PC-9 (cell line): Measurements from ENCODE around the gene ENPP6.

ENCODE experiments used
- CTCF ChIP-seq: fragments of 200-600 bp; sonication (generic); conservative IDR thresholded peaks from 2 replicates; pipeline ENCODE4 v1.6.1; 2017; ENCODE audit warnings: mixed run types, antibody characterized with exemption, mild to moderate bottlenecking, moderate library complexity
- EZH2 ChIP-seq: fragments of 200-600 bp; sonication (generic); IDR thresholded peaks from 2 replicates; pipeline ENCODE4 v1.8.0; 2017; ENCODE audit warnings: antibody characterized with exemption, low read depth

- no peak for TF ChIP-seq CTCF
- TF ChIP-seq EZH2 = no peak
These were observed 113.1 kb downstream of the ENPP6 start for GRCh38 chr4:184104419-184105101.
